Thoracic aorta (tissue), 2 donors: ENCODE data around the gene GTF3C5. TPM values are rescaled to one million over a fixed set of nuclear protein-coding genes. Genes with fewer than 3 reads are reported as not detected.
"Not testable (repeated sequence)": the region's sequence is repeated elsewhere in the genome, so short reads cannot be mapped to it uniquely, and the experiment has no call there.

Experiments
- ATAC-seq: fragments of 150-250 bp; one replicate; pipeline ENCODE4 v1.8.0; 2017; ENCODE audit warnings: low read depth; ENCODE audit not compliant: insufficient number of reproducible peaks, low FRiP score
- DNase-seq: peaks from one replicate; pipeline ENCODE4 v3.0.0-alpha.2; 2020; ENCODE audit warnings: low spot score
- H3K27ac ChIP-seq, 2 donors: fragments of 200-600 bp; sonication (generic); 1 replicate in 1 of 2; 2 replicates in 1 of 2; pipeline ENCODE4 v1.5.1; 2016; ENCODE audit warnings: mild to moderate bottlenecking in 2 of 2, moderate library complexity in 2 of 2
- H3K27me3 ChIP-seq: fragments of 200-600 bp; sonication (generic); replicated peaks from 2 replicates; pipeline ENCODE4 v1.6.0; 2016; ENCODE audit warnings: mild to moderate bottlenecking; ENCODE audit not compliant: insufficient read depth
- H3K36me3 ChIP-seq: fragments of 200-600 bp; sonication (generic); one replicate; pipeline ENCODE4 v1.5.1; 2016
- H3K4me1 ChIP-seq, 2 donors: fragments of 200-600 bp; sonication (generic); 1 replicate in 1 of 2; 2 replicates in 1 of 2; pipeline versions ENCODE4 v1.5.1 to v1.6.0; 2016; ENCODE audit warnings: low read depth in 2 of 2, mild to moderate bottlenecking in 1 of 2; ENCODE audit not compliant: control insufficient read depth in 1 of 2
- H3K4me3 ChIP-seq: fragments of 200-600 bp; sonication (generic); 2 replicates; pipeline ENCODE4 v1.5.1; 2016; ENCODE audit warnings: mild to moderate bottlenecking
- H3K9me3 ChIP-seq: fragments of 200-600 bp; sonication (generic); 2 replicates; pipeline ENCODE4 v1.5.1; 2016
- CTCF ChIP-seq: fragments of 200-600 bp; sonication (generic); IDR thresholded peaks from one replicate; pipeline ENCODE4 v1.5.1; 2019; ENCODE audit warnings: antibody characterized with exemption
- total RNA-seq, 2 donors: library from RNA; depleted of rRNA; stranded (reverse); fragments of >200 nt; gene quantifications; one replicate each; pipeline versions ENCODE4 v1.1.0 to v1.2.3, GENCODE V29; 2016

GTF3C5 gene
- total RNA-seq, 2 donors from 2014 or later: 40.6 to 54.3 TPM

GRCh38 chr9:133090752-133091385 is 60.1 kb downstream of the GTF3C5 start:
- Histone ChIP-seq H3K27me3 (no peaks in the 10 kb centered on the region), H3K4me3 (no peak overlapping the region), H3K36me3 (no peaks in the 10 kb centered on the region), H3K27ac (no peak overlapping the region), H3K4me1 (no peaks in the 10 kb centered on the region), H3K9me3 (peaks cover 3% of the 10 kb centered on the region)
- ATAC-seq (no peak), DNase-seq (no peak)
- TF ChIP-seq CTCF: no peak

DNA sequence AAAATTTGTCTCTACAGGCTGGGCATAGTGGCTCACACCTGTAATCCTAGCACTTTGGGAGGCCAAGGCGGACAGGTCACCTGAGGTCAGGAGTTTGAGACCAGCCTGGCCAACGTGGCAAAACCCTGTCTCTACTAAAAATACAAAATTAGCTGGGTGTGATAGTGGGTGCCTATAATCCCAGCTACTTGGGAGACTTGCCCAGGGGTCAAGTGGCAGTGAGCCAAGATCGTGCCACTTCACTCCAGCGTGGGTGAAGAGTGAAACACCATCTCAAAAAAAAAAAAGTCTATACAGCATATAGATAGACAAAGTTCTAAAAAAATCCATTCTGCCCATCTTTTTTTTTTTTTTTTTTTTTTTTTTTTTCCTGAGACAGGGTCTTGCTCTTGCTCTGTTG is 63.6 kb downstream of the GTF3C5 start:
- Histone ChIP-seq H3K9me3 (peaks cover 10% of the 10 kb centered on the region), H3K36me3 (peaks cover 21% of the 10 kb centered on the region)
- not testable (repeated sequence) for ATAC-seq, H3K27ac ChIP-seq, H3K27me3 ChIP-seq, H3K4me3 ChIP-seq, DNase-seq, H3K4me1 ChIP-seq

DNA sequence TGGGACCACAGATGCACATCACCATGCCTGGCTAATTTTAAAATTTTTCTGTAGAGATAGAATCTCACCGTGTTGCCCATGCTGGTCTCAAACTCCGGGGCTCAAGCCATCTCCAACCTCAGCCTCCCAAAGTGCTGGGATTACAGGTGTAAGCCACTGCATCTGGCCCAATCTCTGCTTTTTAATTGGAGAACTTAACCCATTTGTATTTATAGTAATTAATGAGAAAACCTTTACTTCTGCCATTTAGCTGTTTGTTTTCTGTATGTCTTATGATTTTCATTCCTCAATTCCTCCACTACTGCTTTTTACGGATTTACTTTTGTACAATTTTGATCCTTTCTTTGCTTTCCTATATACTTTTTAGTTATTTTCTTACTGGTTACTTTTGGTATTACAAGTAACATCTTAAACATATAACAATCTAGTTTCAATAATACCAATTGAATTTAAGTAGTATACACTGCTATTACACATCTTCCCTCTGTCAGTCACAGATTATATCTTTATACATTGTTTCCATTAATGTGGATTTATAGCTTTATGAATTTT is 64.1 kb downstream of the GTF3C5 start:
- TF ChIP-seq CTCF: no peak
- H3K4me3 ChIP-seq: no peak overlapping the region
- H3K36me3 ChIP-seq: peaks cover 26% of the 10 kb centered on the region
- ATAC-seq (no peak), DNase-seq (no peak)
- peaks cover 10% of the 10 kb centered on the region for H3K9me3 ChIP-seq
- H3K4me1 ChIP-seq: no peaks in the 10 kb centered on the region
- no peaks in the 10 kb centered on the region for H3K27me3 ChIP-seq
- no peak overlapping the region for H3K27ac ChIP-seq

DNA sequence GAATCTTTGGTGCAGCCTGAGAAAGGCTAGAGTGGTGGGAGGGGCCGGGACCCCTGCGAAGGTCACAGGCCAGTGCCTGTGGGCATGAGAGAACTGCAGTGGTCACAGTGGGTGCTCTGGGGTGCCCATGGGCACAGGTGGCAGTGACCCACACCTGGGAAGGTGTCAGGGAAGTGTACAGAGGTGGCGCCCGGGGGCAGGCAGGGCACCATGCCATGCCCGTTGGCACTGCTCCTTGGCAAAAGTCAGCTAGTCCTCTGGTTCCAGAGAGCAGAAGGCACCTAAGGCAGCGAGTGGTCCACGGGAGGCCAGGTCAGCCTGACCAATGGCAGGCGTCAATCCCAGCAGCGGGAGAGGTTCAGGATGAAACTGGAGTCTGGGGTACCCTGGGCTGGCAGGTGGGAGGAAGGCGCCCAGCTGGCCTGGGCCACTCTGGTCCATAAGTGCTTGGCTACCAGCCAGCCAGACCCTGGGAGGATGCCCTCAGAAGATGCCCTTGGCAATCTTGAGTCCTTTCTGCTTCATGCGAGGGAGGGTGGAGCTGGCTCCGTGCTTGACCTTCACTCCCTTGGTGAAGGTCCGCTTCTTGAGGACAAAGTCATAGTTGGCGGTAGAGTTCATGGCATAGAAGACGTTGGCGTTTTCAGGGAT is 67.4 kb downstream of the GTF3C5 start:
- Histone ChIP-seq H3K9me3 (peaks cover 10% of the 10 kb centered on the region), H3K4me1 (no peaks in the 10 kb centered on the region), H3K27me3 (no peaks in the 10 kb centered on the region), H3K36me3 (peaks cover 56% of the 10 kb centered on the region), H3K27ac (no peak overlapping the region), H3K4me3 (no peak overlapping the region)
- ATAC-seq (no peak), DNase-seq (no peak)
- TF ChIP-seq CTCF: no peak

DNA sequence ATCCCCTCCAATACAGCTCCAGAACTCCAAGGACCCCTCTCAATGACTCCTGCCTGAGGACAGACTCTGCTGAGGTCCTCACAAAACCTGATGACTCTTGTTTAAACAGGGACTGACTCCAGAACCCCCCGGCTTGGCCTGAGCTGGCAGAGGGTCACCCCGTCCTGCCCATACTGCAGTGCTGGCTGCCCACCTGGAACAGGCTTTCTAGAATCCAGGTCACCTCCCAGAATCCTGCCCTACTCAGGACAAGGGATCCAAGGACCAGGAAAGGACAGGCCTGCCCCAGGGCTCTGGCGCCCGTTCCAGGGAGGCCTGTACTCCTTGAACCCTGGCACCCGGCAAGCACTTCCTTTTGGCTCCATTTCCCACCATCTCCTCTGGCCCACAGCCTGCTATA is 68.1 kb downstream of the GTF3C5 start:
- DNase-seq: no peak
- Histone ChIP-seq H3K27ac (no peak overlapping the region), H3K9me3 (peaks cover 10% of the 10 kb centered on the region), H3K27me3 (no peaks in the 10 kb centered on the region), H3K36me3 (peaks cover 58% of the 10 kb centered on the region), H3K4me1 (no peaks in the 10 kb centered on the region), H3K4me3 (no peak overlapping the region)
- TF ChIP-seq CTCF: no peak
- no peak for ATAC-seq
